HCEC 1CT (cell line): ENCODE data around the gene INTS11.
A peak's percentile ranks its signal among the peaks of the same experiment; 100 is the strongest.

Source experiments
- DNase-seq: peaks from one replicate; pipeline ENCODE4 v3.0.0-alpha.2; 2017

The INTS11 gene

DNA sequence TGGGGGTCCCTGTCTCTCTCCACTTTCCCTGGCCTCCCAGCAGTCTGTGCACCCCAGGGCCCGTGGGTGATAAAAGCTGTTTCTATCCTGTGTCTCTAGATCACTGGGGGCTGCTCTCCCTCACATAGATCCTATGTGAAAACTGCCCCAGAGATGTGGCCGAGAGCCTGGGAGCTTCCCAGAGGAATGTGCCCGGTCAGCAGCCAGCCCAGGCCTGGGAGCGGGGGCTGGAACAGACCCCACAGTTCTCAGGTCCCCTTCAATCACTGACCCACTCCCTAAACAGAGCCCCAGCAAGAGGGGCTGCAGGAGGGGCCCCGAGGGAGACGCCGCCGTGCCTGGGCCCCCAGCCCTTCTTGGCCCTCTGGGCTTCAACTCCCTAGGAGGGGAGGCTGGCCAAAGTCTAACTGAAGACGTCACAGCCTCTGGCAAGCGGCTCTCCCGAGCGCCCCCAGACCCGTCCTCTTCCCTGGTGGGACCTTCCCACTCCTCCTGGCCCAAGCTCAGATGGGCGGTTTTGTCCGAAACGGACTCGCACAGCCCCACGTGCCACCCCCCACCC lies 33.5 kb upstream of the INTS11 start:
- DNase-seq, result peak; percentile 29

DNA sequence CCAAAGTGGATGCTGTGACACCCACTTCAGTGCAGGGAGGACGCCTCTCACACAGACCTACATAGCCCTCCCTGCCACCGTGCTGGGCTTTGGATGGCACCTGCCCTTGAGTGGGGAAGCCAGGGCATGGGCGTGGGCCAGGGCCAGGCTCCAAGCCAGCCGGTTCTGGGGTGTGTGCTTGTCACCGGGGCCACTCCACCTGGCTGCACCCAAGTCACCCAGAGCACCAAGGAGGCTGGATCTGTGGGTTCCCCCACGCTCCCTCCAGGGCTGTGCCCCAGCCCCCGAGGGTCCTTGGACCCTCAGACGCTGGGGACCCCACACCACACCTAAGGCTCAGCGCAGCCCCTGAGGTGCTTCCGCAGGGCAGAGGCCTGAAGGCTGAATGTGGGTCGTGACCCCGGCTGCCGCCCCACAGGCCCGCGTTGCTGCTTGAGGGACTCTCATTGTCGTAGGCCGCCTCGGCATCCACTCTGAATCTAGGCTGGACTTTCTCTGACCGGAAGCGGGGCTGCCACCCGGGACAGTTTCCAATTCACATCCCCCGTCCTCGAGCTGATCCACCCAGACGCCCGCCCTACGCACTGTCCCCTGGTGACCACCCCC lies 32.4 kb upstream of the INTS11 start:
- peak; percentile 38 for DNase-seq

DNA sequence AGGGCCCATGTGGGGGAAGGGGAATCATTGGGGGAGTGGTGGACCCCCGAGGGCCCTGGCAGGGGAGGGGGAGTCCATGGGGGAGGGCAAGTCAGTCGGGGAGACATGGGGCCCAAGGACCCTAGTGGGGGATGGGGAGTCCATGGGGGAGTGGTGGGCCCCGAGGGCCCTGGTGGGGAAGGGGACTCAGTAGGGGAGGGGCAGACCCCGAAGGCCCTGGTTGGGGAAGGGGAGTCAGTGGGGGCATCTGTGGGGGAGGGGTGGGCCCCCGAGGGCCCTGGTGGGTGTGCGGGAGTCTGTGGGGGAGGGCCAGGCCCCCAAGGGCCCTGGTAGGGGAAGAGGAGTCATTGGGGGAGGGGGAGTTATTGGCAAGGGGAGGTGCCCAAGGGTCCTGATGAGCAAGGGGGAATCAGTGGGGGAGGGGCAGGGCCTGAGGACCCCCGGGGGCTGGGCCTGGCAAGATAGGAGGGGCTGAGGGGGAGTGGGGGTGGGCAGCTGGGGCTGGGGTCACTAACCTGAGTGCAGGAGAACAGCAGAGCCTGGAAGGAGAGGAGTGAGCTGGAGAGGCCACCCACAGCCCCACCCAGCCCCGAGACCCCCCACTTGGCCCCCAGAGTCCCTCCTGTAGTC lies 31.8 kb upstream of the INTS11 start:
- peak; percentile 0 for DNase-seq

DNA sequence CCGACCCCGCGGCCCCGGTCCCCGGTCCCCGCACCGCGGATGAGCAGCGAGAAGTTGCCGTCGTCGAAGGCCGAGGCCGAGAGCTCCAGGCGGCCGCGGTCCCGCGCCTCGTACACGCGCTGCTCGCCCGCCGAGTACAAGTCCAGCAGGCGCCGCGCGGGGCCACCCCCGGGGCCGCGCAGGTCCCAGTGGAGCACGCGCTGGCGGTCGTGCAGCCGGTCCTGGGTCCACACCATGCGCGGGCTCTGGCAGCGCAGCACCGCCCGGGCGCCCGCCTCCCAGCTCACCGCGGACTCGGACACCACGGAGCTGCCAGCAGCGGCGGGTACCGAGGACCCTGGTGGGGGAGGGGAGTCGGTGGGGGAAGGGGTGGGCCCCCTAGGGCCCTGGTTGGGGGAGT lies 31.0 kb upstream of the INTS11 start:
- no peak for DNase-seq

DNA sequence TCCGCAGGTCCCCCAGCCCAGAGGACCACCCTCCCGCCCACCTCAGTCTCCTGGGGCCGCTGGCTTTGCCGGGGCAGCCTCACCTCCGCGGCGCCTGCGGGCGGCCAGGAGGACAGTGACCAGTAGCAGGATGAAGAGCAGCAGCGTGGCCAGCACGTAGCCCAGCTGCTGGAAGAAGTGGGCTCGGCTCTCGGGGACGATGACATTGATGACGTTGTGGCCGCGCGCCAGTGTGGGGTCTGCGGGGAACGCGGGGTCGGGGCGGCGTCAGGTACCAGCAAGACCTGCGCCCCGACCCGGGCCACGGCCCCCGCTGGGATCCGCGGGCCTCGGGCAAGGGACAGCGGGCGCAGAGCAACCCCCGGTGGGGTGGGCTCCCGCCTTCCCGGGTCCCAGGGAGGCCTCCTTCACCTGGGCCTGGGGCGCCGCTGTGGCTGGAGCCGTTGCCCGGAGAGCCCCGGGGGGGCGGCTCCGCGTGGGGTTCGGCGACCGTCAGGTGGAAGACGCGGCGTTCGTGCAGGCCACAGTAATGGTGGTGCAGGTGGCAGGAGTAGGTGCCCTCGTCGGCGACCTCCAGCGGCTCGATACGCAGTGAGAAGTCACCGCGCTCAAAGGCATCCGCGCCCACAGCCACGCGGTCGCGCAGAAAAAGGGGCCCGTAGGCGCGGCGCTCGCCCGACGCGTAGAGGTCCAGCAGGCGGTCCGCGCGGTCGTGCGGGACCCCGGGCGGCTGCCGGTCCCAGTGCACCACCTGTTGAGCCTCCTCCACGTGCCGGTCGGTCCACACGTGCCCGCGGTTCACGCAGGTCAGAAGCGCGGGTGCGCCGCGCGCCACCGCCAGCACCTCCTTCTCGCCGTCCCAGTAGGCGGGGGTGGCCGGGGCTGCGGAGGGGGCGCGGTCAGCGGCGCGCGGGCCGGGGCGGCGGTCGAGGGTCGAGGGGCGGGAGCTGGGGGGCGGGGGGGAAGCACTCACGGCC lies 30.1 kb upstream of the INTS11 start:
- DNase-seq, result no peak

DNA sequence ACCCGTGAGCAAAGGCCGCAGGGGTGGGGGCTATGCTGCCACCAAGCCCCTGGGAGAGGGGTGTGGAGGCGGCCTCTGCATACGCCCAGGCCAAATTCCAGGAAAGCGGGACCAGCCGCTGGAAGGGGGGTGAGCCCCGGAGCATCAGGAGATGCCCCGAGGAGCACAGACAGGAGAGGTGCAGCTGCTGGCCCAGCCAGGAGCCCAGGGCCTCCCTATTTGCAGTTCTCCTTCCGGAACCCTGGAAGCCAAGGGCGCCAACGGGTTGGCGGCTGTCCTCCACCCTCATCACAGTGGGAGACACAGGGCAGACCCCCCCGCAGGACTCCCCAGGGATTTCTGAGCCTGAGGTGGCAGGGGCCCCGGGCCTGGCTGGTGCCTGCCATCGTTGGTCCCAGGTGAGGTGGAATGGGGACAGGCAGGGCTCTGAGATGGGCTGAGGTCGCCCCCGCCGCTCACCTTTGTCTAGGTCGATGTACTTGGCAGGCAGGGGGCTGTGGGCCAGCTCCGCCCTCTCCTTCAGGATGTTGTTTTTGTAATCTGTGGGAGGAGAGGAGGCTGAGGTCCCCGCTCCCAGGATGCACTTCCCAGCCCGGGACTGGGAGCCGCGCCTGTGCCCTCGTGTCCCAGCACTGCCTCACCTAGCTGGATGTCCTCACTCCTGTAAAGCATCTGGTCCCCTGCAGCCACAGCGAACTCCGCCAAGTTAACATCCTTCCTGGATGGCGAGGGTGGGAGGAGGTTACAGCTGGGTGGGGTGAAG lies 29.1 kb upstream of the INTS11 start:
- no peak for DNase-seq

DNA sequence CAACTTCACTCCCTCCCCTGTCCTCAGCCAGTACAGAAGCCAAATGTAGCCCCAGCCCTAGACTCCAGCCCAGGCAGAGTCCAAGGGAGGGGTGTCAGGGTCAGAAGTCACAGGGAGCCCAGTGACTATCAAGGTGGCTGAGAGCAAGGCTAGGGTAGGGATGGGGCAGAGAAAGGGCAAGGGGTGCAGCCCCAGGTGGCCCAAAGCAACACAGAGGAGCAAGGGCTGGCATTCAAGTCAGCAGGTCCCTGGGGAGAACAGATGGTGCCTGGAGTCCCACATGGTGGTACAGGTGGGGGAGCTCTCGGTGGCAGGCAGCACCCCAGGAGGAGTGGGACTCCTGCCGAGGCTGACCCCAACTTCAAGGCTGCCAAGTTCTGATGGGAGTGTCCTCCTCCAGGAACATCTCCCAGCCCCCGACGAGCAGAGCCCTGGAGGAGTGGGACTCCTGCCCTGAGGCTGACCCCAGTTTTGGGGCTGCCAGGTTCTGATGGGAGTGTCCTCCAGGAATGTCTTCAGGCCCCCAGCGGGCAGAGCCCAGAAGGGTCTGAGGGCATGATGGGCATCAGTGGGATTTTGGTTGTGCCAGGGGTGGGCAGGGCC lies 28.4 kb upstream of the INTS11 start:
- DNase-seq, result no peak

DNA sequence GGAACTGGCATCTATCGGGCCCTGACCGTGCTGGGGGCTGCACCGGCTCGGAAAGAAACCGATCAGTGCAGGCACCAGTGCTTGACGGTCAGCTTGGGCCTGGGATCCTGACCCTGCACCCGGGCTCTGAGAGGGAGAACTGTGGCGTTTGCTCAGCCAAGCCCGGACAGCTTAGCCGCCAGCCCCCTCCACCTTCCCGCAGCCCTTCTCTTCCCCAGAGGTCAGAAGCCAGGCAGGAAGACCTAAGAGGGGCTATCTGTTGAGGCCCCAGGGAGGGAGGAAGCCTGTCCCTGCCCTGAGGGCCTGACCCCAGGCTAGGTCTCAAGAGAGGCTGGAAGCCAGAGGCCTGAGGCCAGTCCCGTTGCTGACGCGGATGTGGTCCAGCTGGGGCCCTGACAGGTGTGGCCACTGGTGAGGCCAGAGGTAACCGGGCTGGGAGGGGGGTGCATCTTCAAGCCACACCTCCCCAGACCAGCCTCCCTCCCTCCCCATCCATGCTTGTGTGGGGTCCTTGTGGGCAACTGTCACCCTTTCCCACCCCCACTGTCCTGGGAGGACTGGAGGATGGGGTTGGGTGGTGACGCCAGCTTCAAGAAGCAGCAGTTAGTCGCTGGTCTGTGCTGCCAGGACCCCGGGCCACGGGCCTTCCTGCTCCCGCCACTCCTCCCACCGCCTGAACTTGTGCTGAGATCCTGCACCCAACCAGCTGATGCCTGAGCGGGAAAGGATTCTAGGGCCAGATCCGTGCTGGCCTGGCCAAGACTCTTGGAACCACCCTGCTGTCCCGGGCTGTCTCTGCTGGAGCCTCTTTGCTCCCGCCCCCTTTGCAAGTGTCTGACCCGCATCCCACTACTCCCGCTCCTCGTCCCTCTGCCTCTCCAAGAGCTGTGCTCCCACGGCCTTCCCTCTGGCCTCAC lies 27.3 kb upstream of the INTS11 start:
- no peak for DNase-seq

DNA sequence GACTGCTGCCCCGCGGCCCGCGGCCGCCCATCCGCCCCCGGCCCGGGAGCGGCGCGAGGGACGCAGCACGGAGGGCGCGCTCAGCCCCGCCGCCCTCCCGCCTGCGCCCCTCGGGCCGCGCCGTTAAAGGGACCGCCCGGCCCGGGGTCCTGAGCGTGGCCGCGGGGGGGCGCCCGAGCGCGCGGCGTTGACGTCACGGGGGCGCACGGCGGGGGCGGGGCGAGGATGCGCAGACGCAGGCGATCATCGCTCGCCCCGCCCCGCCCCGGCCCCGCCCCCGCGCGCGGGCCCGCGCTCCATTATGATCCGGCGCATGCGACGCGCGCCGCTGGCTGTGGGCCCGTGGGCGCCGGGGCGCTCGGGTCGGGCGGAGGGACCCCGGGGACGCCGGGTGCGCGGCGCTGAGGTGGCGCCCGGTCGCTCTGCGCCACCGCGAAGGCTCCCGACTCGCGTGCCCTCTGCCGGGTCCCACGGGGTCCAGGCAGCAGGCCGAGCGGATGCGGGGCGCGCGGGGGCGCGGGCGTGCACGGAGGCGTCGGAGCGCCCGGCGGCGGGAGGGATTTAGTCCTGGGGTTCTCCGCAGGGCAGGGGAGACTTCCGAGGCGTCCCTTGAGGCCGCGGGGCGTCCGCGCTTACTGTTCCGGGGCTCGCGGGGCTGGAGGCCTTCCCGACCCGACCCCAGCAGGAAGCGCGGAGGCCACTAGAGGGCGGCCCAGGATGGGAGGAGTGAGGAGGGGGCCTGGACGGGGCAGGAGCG lies 25.0 kb upstream of the INTS11 start, which contains the start of gene DVL1:
TSS of gene DVL1 (minus strand) at position 163 of the 757 bp plus-strand sequence. CDS start 353 bp downstream, outside the sequence.
- DNase-seq, result peak; percentile 68

DNA sequence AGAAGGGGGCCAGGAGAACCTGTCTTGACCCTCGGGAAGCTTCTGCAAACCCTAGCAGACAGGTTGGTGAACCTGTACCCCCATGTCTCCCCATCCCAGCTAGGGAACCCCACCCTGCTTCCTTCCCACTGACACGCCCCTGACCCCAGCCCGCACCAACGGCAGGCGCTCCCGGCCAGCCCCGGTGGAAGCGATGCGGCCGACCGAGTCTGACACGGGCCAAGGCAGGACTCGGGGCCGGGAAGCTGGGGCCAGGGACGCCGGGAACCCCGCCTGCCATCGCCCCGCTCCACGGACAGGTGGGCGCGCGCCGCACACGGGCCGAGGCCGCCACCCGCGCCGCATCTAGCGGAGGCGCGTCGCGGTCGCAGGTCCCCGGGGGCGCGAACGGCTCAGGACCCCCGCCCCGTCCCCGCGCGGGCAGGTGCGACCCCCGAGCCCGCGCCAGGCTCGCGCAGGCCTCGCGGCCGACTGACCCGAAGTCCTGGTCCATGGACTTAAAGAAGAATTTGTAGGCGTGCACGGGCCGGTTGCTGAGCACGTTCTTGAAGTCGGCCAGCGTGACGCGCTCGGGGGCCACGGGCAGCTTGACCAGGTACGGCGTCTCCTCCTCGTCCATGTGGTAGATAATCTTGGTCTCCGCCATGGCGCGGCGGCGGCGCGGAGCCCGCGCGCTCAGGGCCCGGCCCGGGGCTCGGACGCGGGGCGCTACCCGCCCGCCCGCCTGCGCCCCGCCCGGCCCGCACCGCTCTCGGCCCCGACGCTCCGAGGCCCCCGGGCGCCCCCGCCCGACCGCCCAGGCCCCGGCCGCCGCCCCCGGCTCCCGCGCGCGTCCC lies 24.2 kb upstream of the INTS11 start:
- peak; percentile 38 for DNase-seq

DNA sequence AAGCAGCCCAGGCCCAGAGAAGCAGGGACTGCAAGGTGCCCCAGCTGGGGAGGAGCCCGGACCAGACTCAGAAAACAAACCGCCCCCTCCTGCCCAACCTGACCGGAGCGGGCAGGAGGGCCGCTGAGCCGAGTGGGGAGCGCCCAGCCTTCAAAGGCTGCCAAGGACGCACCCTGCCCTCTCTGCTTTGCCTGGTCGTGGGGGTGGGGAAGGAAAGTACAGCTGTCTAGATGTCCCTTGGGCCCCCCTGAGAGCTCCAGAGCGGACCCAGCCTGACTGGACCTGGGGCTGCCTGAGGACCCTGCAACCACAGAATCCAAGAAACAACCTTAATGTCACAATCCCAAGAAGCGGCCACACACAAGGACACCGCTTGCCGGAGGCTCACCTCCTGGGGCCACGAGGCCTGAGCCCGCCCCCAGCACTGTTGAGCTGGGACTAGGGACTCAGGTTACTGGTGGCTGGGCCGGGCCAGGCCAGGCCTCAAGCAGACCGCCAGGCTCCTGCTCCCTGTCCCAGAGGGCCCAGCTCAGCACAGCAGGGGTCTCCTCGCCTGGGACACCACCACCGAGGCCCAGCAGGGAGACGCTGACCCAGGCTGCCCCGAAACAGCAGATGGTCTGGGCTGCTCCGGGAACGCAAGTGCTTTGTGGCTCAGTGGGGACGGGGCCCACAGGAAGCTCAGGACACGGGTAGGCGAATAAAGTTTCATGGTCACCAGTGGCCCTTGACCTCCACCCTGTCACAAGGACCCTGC lies 23.4 kb upstream of the INTS11 start:
- DNase-seq, result no peak

DNA sequence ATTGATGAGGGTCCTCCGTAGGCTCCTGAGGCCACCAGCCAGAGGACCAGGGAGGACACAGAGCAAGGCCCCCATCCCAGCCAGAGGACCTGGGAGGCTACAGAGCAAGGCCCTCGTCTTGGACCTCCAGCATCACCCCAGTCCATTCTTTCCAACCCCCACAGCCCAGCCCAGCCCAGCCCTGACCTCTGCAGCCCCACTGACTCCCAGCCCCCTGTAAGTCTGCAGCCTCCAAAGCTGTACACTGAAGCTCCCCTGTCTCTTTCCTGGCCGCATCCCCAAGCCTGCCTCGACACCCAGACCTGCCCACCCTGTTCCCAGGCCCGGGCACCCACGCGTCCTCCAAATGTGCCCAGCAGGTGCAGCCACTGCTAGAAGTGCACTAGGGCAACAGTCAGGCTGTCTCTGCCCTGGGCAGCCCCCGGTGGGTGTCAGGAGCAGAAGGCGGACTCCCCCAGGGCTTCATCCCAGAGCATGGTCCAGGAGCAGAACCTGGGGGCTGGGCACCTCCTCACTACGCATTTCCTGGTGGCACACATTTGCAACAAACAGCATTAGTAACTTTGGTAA lies 22.7 kb upstream of the INTS11 start:
- no peak for DNase-seq

DNA sequence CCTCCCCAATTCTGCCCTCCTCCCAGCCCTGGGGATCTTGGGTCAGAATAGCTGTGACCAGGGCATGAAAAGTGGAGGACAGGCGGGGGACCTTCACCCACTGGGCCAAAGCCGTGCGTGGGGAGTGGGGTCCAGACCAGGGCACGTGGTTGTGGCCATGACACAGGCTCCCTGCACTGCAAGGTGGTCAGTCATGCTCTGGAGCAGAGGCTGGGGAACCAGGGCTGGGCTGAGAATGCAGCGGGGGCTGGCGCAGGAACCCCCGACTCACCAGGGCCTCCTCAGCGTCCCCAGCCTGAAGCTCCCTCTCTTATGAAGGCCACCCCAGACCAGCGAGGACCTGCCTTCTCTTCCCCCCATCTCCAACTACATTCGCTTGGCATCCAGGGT lies 22.0 kb upstream of the INTS11 start:
- DNase-seq, result no peak

DNA sequence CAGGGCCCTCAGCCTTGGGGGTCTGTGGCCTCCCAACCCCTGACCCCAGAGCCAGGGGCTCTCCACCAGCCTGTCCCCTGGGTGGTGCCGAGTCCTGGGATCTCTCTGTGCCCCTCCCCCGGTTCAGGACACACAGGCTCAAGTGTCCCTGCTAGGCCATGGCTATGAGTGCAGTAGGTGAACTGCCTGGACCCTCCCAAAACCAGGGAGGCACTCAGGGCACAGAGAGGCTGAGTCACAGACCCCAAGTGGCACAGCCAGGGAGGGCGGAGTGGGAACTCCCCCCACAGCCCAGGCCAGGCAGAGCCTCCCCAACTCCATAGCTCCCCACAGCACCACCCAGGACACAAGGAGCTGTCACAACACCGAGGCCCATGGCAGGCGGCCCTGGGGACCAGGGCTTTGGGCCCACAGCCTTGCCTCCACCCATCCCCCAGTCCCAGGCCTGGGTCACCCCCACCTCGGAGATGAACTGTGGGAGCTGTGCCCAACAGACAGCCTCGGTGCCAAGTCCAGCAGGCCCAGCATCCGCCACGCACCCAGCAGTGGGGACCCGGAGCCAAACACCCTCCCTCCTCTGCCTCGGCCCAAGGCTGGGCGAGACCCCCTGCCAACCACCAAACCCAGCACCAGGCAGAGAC lies 21.5 kb upstream of the INTS11 start:
- peak; percentile 1 for DNase-seq

DNA sequence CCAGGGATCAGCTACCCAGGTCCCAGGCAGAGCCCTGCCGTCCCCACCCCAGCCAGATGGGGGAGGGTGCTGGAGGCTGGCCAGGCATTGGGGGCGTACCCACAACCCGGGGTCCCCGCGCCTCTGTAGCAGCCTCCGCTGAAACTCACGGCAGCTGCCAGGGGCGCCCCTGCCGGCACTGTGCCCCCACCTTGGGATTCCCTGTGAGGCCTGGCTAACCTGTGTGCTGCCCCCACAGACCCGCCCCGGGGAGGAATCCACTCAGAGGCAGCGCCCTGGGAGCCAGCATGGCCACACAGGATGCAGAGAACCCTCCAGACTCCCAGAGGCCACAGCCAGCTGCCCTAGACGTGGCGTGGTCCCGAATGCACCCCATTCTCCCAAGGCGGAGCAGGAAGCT lies 20.9 kb upstream of the INTS11 start:
- DNase-seq, result peak; percentile 36

DNA sequence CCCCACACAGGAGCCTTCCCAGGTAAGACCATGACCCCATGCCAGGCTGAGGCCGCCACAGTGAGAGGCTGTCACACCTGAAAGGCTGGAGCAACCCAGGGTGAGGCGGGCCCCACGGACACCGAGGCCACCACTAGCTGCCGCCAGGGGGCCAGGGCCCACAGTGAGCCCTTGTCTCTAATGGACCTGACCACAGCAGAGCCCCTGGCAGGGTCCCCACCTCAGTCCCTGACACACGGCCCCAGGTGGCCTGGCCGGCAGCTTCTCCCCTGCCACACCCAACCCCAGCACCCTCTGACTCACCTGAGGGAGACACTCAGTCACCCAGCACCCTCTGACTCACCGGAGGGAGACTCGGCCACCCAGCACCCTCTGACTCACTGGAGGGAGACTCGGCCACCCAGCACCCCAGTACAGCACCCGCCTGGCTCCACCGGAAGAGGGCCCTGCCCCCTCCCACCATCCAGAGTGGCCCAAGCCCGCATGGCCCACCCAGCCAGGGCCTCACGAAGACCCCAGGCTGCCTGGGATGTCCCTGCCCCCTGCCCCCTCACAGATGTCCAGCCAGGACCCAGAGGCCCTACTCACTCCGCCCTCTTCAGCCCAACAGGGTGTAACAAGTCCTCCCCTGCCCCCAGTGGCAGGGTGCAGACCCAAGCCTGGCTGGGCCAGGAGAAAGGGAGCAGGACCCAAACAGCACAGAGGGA lies 20.3 kb upstream of the INTS11 start:
- peak; percentile 85 for DNase-seq
